GM12872 (cell line): Measurements from ENCODE around the gene ACTL9.

Source experiments
- CTCF ChIP-seq: IDR thresholded peaks from 3 replicates; pipeline ENCODE4 v1.5.1; 2011; ENCODE audit warnings: low read depth, mild to moderate bottlenecking, low read length, moderate library complexity; ENCODE audit not compliant: insufficient read depth

Gene ACTL9

GRCh38 chr19:8695501-8695900 is 3.1 kb downstream of the ACTL9 start:
- no peak for TF ChIP-seq CTCF

- no peak for TF ChIP-seq CTCF
These were observed 7.6 kb downstream of the ACTL9 start for GRCh38 chr19:8690753-8691539.

GRCh38 chr19:8688930-8689329 is 9.7 kb downstream of the ACTL9 start:
- no peak for TF ChIP-seq CTCF

- no peak for TF ChIP-seq CTCF
These were observed 12.0 kb downstream of the ACTL9 start for GRCh38 chr19:8686549-8686948.

GRCh38 chr19:8684001-8684902 is 14.3 kb downstream of the ACTL9 start:
- TF ChIP-seq CTCF: no peak

GRCh38 chr19:8682931-8683330 is 15.7 kb downstream of the ACTL9 start:
- TF ChIP-seq CTCF: no peak

- TF ChIP-seq CTCF: no peak
These were observed 16.1 kb downstream of the ACTL9 start for GRCh38 chr19:8682472-8682871.
